ENCODE data around the gene ATP4B. TPM values are rescaled to one million over a fixed set of nuclear protein-coding genes. Genes with fewer than 3 reads are reported as not detected.

Gene ATP4B
- total and polyA plus RNA-seq, 2 donors (not counting 1 experiment from before 2014, with no cell fraction given) = not detected

GRCh38 chr13:113651511-113652403, 6.2 kb downstream of the ATP4B start:
- no peaks in the 10 kb centered on the region for H4K20me1 ChIP-seq (ENCODE audit: control insufficient read depth, extremely low read depth, insufficient read depth, low read length)
- no peak overlapping the region for H3K9ac ChIP-seq (ENCODE audit: insufficient read depth, low read length)
- no peak for DNase-seq (ENCODE audit: low read depth in 2 of 2)
- no peak for TF ChIP-seq EZH2 (IDR thresholded peaks at IDR 0.05; ENCODE audit: low read length, missing control alignments)
- TF ChIP-seq, protein P1, sequence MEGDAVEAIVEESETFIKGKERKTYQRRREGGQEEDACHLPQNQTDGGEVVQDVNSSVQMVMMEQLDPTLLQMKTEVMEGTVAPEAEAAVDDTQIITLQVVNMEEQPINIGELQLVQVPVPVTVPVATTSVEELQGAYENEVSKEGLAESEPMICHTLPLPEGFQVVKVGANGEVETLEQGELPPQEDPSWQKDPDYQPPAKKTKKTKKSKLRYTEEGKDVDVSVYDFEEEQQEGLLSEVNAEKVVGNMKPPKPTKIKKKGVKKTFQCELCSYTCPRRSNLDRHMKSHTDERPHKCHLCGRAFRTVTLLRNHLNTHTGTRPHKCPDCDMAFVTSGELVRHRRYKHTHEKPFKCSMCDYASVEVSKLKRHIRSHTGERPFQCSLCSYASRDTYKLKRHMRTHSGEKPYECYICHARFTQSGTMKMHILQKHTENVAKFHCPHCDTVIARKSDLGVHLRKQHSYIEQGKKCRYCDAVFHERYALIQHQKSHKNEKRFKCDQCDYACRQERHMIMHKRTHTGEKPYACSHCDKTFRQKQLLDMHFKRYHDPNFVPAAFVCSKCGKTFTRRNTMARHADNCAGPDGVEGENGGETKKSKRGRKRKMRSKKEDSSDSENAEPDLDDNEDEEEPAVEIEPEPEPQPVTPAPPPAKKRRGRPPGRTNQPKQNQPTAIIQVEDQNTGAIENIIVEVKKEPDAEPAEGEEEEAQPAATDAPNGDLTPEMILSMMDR (conservative IDR thresholded peaks at IDR 0.05 in 1 of 2, IDR thresholded peaks at IDR 0.05 in 1 of 2; ENCODE audit: low read depth in 1 of 2, low read length in 2 of 2) = no peak
- no peaks in the 10 kb centered on the region for H3K79me2 ChIP-seq (ENCODE audit: control insufficient read depth, insufficient read depth, low read length)
- H3K27ac ChIP-seq (ENCODE audit: insufficient read depth, low read length) = no peak overlapping the region
- H3K27me3 ChIP-seq (ENCODE audit: control insufficient read depth, insufficient read depth, low read length) = no peaks in the 10 kb centered on the region
- H3K4me2 ChIP-seq (ENCODE audit: extremely low read depth, insufficient read depth, low read length) = no peak overlapping the region
- no peak overlapping the region for H3K4me3 ChIP-seq (replicated peaks in 1 of 4; ENCODE audit: control extremely low read depth in 1 of 4, insufficient read depth in 1 of 4, low read depth in 3 of 4, low read length in 4 of 4)
- H3K36me3 ChIP-seq (ENCODE audit: control insufficient read depth, insufficient read depth, low read length) = no peaks in the 10 kb centered on the region
- H3K4me1 ChIP-seq (ENCODE audit: control insufficient read depth, extremely low read depth, insufficient read depth, low read length) = no peaks in the 10 kb centered on the region
- H3K9me3 ChIP-seq (ENCODE audit: control insufficient read depth, insufficient read depth, low read depth, low read length) = no peaks in the 10 kb centered on the region
- no peak overlapping the region for H2AFZ ChIP-seq (ENCODE audit: low read length)

DNA sequence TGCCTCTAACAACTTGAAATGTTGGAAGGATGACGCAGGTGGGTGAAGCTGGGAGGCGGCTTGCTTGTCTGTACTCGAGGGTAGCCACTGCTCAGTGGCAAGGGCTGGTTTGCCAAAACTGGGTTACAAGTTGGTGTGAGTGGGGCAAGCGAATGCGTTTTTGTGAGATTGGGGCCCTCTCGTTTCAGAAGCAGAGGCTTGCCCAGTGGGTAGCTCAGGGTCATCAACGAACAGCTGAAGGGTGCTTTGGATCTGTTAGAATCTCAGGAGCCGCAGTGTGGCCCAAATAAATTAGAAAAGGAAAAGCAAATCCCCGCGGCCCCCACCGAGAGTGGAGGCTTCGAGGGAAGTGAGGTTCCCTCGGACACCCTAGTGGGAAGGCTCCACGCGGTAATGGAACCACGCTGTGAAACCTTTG, 7.3 kb downstream of the ATP4B start:
- Histone ChIP-seq H3K36me3 (ENCODE audit: control insufficient read depth, insufficient read depth, low read length) (no peaks in the 10 kb centered on the region), H3K9ac (ENCODE audit: insufficient read depth, low read length) (no peak overlapping the region), H3K4me2 (ENCODE audit: extremely low read depth, insufficient read depth, low read length) (no peak overlapping the region), H3K79me2 (ENCODE audit: control insufficient read depth, insufficient read depth, low read length) (no peaks in the 10 kb centered on the region), H3K27ac (ENCODE audit: insufficient read depth, low read length) (no peak overlapping the region), H4K20me1 (ENCODE audit: control insufficient read depth, extremely low read depth, insufficient read depth, low read length) (no peaks in the 10 kb centered on the region), H3K4me1 (ENCODE audit: control insufficient read depth, extremely low read depth, insufficient read depth, low read length) (no peaks in the 10 kb centered on the region), H3K4me3 (replicated peaks in 1 of 4; ENCODE audit: control extremely low read depth in 1 of 4, insufficient read depth in 1 of 4, low read depth in 3 of 4, low read length in 4 of 4) (no peak overlapping the region), H3K27me3 (ENCODE audit: control insufficient read depth, insufficient read depth, low read length) (no peaks in the 10 kb centered on the region), H2AFZ (ENCODE audit: low read length) (no peak overlapping the region), H3K9me3 (ENCODE audit: control insufficient read depth, insufficient read depth, low read depth, low read length) (no peaks in the 10 kb centered on the region)
- TF ChIP-seq, protein P1 (conservative IDR thresholded peaks at IDR 0.05 in 1 of 2, IDR thresholded peaks at IDR 0.05 in 1 of 2; ENCODE audit: low read depth in 1 of 2, low read length in 2 of 2) = no peak
- no peak for TF ChIP-seq EZH2 (IDR thresholded peaks at IDR 0.05; ENCODE audit: low read length, missing control alignments)
- no peak for DNase-seq (ENCODE audit: low read depth in 2 of 2)

GRCh38 chr13:113650275-113650674, 7.7 kb downstream of the ATP4B start:
- Histone ChIP-seq H3K27me3 (ENCODE audit: control insufficient read depth, insufficient read depth, low read length) (no peaks in the 10 kb centered on the region), H3K4me1 (ENCODE audit: control insufficient read depth, extremely low read depth, insufficient read depth, low read length) (no peaks in the 10 kb centered on the region), H3K4me3 (replicated peaks in 1 of 4; ENCODE audit: control extremely low read depth in 1 of 4, insufficient read depth in 1 of 4, low read depth in 3 of 4, low read length in 4 of 4) (no peak overlapping the region), H3K9ac (ENCODE audit: insufficient read depth, low read length) (no peak overlapping the region), H3K9me3 (ENCODE audit: control insufficient read depth, insufficient read depth, low read depth, low read length) (no peaks in the 10 kb centered on the region), H2AFZ (ENCODE audit: low read length) (no peak overlapping the region), H3K36me3 (ENCODE audit: control insufficient read depth, insufficient read depth, low read length) (no peaks in the 10 kb centered on the region), H3K79me2 (ENCODE audit: control insufficient read depth, insufficient read depth, low read length) (no peaks in the 10 kb centered on the region), H4K20me1 (ENCODE audit: control insufficient read depth, extremely low read depth, insufficient read depth, low read length) (no peaks in the 10 kb centered on the region), H3K27ac (ENCODE audit: insufficient read depth, low read length) (no peak overlapping the region), H3K4me2 (ENCODE audit: extremely low read depth, insufficient read depth, low read length) (no peak overlapping the region)
- no peak for DNase-seq (ENCODE audit: low read depth in 2 of 2)
- no peak for TF ChIP-seq EZH2 (IDR thresholded peaks at IDR 0.05; ENCODE audit: low read length, missing control alignments)
